GM18499 (cell line): ENCODE results near the gene TOLLIP.

Experiments
- ATAC-seq: cut with Tn5 transposase; IDR thresholded peaks from one replicate; pipeline ENCODE4 v1.9.1; 2021; ENCODE audit warnings: moderate number of reproducible peaks; ENCODE audit not compliant: insufficient read depth, unreplicated experiment

TOLLIP gene

DNA sequence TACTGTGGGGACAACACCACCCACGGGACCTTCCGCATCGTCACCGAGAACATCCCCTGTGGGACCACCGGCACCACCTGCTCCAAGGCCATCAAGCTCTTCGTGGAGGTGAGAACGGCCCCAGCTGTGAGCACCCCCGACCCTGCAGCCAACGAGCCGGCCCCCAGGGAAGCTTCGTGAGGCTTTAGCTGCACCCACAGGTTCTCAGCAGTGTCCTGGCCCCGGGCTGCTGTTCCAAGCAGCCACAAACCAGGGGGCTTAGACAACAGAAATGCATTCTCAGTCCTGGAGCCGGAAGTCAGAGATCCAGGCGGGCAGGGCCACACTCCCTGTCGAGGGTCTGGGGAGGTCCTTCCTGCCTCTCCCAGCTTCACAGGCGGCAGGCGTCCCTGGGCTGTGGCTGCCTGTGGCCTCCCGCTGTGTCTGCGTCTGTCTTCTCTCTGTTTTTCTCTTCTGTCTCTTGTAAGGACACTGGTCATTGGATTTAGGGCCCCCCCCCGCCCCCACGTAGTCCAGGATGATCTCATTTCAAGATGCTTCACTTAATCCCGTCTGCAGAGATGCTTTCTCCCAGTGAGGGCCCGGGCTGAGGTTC, 74.0 kb downstream of the TOLLIP start:
- ATAC-seq: no peak

DNA sequence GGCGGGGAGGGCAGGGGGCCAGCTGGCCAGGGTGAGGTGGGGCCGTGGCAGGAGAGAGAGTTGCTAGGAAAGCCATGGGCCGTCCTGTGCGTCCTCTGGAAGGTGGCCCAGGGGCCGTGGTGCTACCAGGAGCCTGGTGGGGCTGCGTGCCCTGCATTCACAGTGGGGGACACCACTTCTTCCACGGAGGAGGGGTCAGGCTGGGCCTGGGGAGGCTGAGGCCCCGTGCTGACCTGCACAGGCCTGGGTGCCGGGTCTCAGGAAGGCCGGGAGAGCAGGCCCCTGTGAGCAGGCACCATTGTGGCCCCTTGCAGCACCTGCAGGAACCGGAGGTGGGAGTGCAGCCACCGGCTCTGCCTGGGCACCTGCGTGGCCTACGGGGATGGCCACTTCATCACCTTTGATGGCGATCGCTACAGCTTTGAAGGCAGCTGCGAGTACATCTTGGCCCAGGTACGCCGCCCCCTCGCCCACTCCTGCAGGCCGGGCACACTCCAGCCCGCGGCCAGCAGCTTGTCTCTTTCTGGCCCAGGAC, 74.6 kb downstream of the TOLLIP start:
- no peak for ATAC-seq

- ATAC-seq: no peak
Observed at GRCh38 chr11:1234054-1234720, 75.2 kb downstream of the TOLLIP start.

DNA sequence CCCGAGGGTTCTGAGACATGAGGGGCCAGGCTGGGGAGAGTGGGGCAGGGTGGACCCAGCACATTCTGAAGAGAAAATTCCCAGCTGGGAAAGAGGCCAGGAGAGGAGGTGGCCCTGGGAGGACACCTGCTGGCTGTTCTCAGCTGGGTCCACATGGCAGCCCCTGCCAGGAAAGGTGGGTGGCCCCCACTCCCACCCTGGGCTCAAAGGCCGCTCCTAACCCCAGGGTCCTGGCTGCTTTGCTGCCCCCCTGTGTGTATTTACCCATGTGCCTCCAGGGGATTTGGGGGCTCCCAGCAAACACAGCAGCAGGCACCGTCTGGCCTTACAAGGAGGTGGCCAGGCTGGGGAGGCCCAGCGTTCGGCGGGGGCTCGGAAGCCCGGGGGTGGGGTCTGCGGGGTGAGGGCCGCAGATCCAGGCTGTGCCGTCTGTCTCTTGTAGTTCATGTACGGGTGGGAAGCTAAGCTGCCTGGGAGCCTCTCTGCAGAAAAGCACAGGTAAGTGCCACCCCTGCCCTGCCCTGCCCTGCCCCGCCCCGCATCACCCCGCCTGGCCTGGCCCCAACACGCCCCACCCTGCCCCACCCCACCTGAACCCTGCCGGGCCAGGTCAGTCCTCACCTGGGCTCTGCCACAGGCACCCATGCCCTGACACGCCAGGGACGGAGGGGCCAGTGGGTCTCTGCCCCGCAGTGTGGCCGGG, 75.9 kb downstream of the TOLLIP start:
- no peak for ATAC-seq

DNA sequence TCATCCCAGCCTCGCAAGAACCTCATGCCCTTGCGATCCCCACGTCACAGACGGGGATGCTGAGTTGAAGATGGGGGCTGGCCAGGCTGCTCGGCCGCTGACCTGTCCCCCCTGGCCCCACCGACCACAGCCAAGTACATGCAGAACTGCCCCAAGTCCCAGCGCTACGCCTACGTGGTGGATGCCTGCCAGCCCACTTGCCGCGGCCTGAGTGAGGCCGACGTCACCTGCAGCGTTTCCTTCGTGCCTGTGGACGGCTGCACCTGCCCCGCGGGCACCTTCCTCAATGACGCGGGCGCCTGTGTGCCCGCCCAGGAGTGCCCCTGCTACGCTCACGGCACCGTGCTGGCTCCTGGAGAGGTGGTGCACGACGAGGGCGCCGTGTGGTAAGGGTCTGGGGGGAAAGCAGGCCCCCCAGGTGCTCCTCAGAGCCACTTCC, 76.5 kb downstream of the TOLLIP start:
- no peak for ATAC-seq

- no peak for ATAC-seq
Observed at GRCh38 chr11:1232021-1232882, 77.2 kb downstream of the TOLLIP start.

GRCh38 chr11:1231396-1232020, 77.9 kb downstream of the TOLLIP start:
- ATAC-seq: no peak

- no peak for ATAC-seq
Observed at GRCh38 chr11:1230456-1231395, 78.7 kb downstream of the TOLLIP start.

- ATAC-seq: no peak
Observed at GRCh38 chr11:1230121-1230455, 79.3 kb downstream of the TOLLIP start.

- no peak for ATAC-seq
Observed at GRCh38 chr11:1229471-1230120, 79.8 kb downstream of the TOLLIP start.

- ATAC-seq: no peak
Observed at GRCh38 chr11:1228921-1229451, 80.4 kb downstream of the TOLLIP start.

DNA sequence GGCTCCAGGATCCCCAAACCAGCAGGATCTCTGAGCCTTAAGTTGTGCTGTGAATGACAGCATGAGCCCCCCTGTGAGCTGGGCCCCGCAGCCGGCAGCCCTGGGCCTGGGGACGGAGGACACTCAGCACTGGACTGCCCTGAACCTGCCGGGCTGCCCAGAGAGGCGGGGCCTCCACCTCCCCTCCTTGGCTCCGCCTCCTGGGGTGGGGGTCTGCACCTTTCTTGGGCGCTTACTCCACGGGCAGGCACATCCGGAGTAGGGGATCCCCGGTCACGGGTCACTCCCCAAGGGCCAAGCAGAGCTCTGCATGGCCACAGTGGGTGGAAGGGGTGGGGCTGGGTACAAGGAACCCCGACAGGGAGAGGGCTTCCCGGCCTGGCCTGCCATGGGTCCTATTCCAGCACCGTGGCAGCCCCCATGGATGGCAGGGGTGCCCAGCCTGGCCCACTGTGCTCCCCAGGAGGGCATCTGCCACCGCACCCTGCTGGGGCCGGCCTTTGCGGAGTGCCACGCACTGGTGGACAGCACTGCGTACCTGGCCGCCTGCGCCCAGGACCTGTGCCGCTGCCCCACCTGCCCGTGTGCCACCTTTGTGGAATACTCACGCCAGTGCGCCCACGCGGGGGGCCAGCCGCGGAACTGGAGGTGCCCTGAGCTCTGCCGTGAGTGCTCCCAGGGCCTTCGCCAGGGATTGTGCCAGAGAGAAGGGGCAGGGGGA, 81.2 kb downstream of the TOLLIP start:
- ATAC-seq: no peak

DNA sequence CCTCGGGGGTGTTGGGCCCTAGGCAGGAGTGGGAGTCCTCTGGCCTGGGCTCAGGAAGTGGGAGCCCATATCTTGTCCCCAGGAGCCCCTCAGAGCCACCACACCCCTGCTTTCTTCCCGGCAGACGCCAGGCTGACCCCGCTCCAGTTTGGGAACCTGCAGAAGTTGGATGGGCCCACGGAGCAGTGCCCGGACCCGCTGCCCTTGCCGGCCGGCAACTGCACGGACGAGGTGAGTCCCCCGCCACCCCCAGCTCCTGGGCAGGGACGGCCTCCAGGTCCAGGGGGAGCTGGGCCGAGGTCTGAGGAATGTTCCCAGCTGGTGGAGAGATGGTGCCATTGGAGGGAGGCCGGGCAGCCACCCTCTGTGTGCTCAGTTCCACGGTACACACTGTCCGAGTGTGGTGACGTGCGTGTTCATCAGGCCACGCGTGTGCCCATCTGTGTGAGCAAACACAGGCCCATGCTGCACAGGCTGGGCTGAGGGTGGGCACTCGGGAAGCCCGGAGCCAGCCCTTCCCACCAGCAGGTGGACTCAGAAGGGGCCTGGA, 81.8 kb downstream of the TOLLIP start:
- ATAC-seq: no peak

DNA sequence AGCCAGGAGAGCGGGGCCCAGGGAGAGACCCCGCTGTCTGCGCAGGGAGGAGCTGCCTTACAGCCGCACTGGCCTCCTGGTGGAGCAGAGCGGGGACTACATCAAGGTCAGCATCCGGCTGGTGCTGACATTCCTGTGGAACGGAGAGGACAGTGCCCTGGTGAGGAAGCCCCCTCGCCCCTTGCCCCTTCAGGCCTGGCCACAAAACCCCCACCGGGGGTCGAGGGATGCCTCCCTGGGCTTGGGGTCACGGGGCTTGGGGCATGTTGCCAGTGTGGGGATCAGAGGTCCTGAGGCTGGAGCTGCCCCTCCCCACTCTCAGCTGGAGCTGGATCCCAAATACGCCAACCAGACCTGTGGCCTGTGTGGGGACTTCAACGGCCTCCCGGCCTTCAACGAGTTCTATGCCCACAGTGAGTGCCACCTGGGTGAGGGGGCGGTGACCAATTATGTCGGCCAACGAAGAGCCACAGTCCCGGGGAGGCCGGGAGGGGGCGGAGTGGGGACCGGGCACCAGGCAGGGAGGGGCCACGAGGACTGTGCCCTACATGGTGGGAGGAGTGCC, 82.4 kb downstream of the TOLLIP start:
- ATAC-seq: no peak

DNA sequence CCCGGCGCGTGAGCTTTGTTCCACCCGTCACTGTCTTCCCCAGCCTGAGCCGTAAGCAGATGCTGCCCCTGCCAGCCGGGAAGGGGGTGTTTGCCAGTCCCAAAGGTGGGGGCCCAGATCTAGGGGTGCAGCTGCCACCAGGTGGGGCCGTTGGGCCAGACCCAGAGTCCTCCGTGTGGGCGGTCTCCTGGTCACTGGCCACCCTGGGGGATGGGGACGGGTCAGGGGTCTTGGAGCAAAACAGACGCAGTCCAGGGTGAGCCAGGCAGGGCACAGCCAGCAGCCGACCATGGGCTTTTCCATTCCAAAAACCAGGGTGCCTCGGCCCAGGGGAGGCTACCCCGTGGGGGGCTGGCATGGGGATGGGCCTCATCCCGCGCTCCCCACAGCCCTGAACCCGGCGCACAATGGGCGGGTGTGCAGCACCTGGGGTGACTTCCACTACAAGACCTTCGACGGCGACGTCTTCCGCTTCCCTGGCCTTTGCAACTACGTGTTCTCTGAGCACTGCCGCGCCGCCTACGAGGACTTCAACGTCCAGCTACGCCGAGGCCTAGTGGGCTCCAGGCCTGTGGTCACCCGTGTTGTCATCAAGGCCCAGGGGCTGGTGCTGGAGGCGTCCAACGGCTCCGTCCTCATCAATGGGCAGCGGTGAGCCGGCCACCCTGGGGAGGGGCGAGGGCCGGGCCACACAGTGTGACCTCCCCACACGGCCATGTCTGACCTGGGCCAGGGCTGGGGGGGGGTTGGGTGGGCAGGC, 83.0 kb downstream of the TOLLIP start:
- ATAC-seq: no peak
